Superior temporal gyrus (tissue), 1 donor: ENCODE results near the gene MEF2A.

Experiments
- DNase-seq: peaks from one replicate; pipeline ENCODE4 v3.0.0-alpha.2; 2016; ENCODE audit errors: extremely low spot score

Gene MEF2A

GRCh38 chr15:99763827-99764226 lies 198.0 kb downstream of the MEF2A start:
- no peak for DNase-seq

GRCh38 chr15:99764522-99764921 lies 198.7 kb downstream of the MEF2A start:
- DNase-seq = no peak
